Fibroblast of upper back skin (primary cell): Measurements from ENCODE around the gene TM7SF3.
"Not testable (repeated sequence)": the region's sequence is repeated elsewhere in the genome, so short reads cannot be mapped to it uniquely, and the experiment has no call there.

ENCODE experiments used
- DNase-seq: peaks from one replicate; pipeline ENCODE4 v3.0.0-alpha.2; 2013

The TM7SF3 gene

DNA sequence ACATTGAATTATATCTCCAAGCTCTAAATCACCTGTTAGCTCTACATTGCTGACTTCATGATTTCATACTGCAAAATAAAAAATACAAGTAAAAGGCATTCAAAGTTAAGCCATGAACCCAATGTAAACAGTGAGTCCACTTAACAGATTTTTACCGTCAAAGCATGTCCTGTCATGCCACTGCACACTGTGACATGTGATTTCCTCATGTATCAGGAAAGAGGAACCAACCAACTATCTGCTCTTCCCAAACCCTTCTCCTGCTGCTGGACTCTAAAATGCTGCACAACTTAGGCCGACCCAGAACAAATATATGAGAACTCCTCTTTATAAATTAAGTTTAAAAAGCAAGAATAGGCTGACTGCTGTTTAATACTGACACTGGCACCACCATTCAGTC lies 37.5 kb downstream of the TM7SF3 start:
- no peak for DNase-seq

DNA sequence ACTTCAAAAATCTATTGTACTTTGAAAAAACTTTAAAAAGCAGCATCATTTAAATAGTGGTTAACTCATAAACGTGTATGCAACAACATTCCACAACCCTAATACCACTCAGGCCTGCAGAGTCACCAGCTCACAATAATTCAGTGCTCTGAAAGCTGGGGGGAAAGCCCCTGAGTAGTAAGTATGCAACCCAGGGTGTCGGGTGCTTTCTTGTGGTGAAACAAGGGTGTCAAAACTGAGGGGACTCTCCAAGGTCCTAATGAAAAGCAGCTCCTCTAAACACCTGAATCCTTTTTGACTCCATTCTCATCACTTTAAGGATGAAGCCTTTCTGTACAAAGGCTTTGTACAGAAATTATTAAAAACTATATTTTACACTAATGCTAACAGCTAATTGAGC lies 42.2 kb downstream of the TM7SF3 start:
- DNase-seq: no peak

DNA sequence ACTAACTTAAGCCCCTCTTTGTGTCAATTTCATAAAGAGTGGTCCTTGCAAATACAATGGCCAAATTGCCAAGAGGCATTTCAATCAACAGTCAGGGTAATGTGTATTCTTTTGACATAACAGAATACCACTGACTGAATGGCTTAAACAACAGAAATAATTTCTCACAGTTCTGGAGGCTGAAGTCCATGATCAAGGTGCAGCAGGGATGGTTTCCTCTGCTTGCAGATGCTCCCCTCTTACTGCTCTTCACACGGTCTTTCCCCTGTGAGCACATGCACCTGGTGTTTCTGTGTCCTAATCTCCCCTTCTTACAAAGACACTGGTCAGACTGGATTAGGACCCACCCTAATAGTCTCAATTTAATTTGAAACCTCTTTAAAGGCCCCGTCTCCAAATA lies 44.0 kb downstream of the TM7SF3 start:
- DNase-seq: no peak

DNA sequence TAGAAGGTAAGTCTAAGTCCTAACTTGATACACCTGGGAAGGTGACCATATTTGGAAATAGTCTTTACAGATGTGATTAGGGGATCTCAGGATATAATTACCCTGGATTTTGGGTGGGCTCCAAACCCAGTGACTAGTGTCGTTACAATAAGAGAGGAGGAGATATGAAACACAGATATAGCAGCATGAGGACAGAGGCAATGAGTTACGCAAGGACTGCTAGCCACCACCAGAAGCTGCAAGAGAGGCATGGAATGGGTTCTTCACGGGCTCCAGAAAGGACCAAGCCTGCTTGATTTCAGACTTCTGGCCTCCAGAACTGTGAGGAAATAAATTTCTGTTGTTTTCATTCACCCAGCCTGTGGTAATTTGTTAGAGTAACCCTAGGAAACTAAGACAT lies 47.3 kb downstream of the TM7SF3 start:
- no peak for DNase-seq

DNA sequence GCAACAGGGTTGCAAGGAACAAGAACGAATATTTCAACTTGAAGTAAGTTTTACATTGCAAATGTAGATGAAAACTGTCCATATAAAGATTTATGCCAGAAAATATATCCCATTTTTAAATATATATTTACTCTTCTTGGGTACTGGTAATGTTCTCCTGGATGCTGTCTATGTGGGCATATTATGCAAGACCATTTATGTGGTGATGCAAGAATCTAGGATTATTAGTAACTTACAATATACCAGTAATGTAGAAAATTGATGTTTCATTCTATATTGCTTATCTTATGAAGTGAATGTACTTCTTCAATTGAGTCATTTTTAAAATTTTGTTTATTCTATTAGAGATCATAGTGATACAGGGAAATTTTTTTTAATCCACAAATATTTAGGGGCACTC lies 50.8 kb downstream of the TM7SF3 start:
- peak; percentile 17 for DNase-seq

DNA sequence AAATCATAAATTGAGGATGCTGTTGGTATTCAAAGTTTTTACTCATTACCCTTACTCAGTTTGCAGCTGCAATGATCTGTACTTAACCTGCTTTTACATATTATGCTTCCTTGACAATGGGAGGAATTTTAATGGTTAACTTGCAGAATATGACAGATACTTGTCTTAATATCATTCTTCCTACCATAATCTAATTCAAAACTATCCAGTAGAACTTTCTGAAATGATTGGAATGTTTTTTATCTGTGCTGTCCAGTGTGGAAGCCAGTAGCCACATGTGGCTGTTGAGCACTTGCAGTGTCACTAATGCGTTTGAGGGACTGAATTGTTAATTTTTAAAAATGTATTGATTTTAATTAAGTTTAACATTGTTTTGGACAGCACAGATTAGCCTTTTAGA lies 52.4 kb downstream of the TM7SF3 start:
- DNase-seq: no peak

DNA sequence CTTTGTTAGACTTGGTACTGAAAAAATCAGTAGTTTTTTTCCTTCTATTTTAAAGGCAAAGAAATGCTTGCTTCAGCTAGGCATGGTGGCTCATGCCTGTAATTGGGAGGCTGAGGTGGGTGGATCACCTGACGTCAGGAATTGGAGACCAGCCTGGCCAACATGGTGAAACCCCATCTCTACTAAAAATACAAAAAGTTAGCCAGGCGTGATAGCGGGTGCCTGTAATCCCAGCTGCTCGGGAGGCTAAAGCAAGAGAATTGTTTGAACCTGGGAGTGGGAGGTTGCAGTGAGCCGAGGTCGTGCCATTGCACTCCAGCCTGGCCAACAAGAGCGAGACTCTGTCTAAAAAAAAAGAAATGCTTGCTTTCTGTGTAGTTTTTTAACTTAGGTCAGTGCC lies 52.8 kb downstream of the TM7SF3 start:
- DNase-seq: not testable (repeated sequence)

DNA sequence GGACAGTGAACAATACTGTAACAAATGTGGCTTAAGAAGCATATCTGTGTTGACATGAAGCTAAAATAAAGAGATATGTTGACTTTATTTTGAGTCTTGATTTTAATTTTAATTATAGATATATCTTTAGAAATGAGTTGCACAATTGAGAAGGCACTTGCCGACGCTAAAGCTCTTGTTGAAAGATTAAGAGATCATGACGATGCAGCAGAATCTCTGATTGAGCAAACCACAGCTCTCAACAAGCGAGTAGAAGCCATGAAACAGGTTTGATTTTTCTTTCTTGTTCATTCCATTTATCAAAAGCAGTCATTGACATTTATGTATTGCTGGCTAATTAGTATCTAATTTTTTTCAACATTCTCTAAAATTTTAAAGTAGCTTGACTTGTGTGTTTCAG lies 60.2 kb downstream of the TM7SF3 start:
- DNase-seq: no peak

DNA sequence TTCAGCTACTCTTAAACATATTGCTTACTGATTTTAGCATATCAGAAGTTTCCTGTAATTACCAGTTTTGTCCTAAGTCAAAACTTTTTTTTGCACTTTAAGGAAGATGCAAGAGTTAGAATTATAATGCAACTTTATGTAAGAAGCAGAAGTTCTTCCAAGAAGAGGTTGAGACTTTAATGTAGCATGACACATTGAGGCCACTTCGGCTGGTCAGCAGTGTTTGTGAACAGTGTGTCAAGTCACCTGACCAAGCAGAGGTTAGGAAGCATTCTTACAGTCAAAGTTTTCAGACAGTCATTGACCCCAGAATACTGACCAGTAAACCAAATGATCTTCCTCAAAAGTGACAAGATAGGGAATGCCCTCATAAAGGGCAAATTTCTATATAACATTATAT lies 60.7 kb downstream of the TM7SF3 start:
- peak; percentile 12 for DNase-seq

DNA sequence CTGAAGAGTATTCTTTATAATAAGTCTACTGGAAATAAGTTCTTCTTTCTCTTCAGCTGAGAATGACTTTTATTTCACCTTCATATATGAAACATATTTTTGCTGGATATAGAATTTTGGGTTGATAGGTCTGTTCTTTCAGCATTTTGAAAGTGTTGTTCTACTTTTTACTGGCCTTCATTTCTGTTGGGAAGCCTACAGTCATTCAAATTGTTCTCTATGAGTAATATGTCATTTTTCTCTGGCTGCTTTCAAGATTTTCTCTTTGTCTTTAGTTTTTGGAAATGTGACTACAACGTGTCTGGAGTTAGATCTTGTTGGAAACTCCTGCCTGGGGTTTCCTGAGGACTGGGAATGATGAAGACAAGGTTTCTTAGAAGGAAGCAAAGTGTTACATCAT lies 65.9 kb downstream of the TM7SF3 start:
- no peak for DNase-seq

DNA sequence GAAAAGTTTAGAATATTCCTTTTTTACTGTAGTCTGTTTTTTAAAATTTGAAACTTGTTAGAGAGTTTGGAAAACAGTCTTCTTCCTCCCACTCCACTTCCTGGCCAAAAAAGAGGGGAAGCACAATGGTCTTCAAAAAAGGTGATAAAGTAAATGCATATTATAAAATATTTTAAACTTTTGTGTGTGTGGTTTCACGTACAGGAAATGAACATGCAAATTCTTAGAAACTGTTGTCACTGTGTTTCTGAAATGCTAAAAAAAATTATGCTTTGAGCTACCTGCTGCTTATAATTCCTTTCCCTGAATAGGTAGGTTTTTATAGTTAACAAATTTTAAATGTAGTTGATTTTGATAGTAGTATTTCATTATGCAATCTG lies 73.0 kb downstream of the TM7SF3 start:
- no peak for DNase-seq

DNA sequence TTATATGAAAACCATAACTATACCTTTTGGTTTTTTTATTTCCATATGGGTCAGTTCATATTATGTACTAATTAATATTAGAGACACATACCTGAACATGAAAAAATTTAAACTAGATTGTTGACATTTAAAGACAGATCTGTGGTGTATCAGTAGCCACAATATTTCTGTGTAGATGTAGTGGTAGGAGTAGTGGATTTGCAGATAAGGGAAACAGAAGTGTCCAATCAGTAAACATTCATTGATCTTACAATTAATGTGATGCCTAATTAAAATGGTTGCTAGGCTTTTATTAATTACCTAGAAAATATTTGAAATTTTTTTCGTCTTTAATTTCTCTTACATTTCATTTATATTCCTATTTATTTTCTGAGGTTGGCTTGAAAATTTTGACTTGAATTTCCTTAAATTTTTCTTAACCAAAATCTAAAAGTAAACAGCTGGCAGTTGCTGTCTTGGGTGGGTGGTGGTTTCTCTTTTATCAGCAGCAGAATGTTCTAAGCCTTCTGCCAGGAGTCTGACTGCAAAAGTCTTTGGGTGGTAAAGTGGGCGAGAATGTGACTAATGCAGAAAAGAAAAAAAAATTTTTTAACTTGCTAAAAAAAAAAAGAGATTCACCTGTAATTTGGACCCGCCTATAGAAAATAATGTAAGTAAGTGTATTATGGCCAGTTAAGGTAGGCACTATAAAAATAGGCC lies 73.5 kb downstream of the TM7SF3 start:
- DNase-seq: no peak

DNA sequence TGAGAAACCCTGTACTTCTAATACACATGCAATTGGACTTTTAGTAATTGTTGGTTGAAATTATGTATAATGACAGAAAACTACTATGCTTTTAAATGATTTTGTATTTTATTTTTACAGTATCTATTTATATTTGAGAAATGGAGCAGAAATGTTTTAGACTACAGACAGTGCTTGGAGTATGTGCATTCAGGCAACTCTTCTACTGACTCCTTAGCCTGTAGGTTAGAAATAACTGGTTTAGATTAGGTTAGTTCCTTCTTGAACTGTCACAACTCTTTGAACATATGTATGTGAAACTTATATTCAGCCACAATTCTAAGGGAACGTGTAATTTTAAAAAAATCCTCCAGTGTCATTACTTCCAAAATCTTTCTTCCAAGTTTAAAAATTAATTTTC lies 74.2 kb downstream of the TM7SF3 start:
- no peak for DNase-seq

DNA sequence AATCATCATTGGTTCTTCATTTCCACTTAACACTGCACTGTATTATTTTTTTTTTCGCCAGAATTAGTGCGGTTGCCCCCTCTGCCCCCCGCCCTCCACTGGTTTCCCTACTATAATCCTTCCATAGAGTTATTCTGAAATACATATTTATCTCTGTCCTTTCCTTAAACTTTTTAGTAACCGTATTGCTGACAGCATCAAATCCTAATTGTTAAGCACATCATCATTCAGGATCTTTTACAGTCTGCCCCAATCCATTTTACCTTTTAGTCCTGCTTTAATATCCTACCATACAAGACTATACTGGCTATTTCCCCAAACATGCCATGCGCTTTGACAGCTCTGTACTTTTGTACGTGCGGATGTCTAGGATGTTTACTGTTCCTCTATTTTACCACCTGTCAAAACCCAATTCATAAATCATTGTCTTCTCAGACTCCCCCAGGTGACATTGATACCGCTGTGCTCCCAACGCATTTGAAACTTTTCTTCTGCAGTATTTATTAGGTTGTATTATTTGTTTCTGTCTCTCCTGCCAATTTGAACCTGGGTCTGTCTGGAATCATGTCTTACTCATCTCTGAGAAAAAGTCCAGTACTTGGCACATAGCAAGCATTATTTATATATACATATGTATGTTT lies 74.9 kb downstream of the TM7SF3 start:
- DNase-seq: no peak

DNA sequence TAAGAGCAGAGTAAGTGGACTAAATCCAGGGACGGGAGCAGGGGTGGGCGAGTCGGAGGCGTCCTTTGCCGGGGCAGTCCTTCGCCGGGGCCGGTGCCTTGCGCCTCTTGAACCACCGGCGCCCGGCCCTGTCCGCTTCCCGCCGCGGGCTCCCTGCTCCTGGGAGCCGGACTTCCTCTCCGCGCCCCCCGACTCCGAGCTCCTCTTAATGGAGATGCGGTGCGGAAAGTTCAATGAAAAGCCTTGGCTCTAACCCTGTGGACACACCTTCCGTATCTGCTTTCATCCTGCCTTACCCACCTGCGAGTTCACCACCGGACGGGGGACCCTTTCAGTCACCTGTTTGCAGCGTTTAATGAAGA lies 75.5 kb downstream of the TM7SF3 start:
- DNase-seq: no peak

DNA sequence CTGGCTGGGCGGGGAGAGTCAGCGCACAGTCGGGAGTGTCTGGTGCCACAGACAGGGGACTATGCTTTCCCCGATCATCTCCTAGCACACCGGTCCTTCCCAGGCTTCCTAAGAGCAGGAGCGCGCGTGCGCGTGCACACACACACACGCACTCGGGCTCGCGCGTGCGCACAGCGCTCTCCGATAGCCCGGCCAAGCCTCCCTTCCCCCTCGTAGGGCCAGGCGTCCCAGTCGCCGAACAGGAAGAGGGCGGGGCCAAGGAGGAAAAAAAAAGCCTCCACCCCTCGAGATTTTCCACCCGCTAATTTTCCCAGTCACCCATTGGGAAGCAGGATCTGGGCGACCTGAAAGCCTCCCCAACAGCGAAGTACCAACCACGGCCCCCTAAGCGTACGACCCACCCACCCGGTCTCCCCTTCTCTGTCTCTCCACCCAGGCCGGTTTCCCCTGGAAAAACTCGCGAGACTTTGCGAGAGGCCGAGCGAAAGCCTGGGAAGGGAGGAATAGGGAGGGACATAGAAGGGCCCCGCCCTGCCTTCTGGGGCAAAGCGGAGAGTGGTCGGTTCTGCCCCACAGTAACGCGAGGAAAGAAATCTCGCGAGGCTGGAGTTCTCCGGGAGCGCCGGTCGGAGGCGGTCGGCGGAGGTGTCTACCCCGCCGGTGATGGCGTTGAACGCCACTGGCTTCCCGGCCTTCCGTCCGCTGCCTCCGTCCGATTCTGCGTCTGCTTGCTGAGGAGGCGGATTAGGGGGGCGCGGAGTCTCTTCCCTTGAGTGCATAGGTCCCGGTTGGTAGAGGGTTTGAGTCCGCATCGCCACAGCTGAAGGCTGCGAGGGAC lies 76.1 kb downstream of the TM7SF3 start, which contains the start of the genes FGFR1OP2 and INTS13:
TSS of gene FGFR1OP2 (plus strand) at position 608 of the 838 bp plus-strand sequence. CDS start 15,689 bp downstream, outside the sequence.
TSS of gene INTS13 (minus strand) at position 119 of the 838 bp plus-strand sequence. CDS start 1,178 bp downstream, outside the sequence.
- DNase-seq: peak; percentile 99

DNA sequence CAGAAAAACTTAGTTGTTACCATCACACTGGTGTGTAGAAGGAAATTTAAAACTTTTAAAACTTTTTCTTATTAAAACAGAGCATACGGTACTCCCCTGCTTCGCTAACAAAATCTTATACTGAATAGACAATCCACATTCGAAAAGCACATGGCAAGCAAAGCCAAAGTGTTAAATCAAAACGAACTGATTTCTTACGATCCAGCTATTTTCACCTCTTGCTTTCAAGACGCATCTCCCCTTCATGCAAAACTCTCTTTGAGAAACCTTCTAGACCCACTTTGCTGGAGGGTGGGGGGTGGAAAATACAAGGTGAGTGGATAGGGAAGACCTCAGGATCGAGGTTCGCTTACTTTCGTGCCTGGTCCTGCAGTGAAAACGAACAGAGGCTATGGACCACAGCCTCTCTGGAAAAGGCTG lies 76.7 kb downstream of the TM7SF3 start:
- DNase-seq: no peak

DNA sequence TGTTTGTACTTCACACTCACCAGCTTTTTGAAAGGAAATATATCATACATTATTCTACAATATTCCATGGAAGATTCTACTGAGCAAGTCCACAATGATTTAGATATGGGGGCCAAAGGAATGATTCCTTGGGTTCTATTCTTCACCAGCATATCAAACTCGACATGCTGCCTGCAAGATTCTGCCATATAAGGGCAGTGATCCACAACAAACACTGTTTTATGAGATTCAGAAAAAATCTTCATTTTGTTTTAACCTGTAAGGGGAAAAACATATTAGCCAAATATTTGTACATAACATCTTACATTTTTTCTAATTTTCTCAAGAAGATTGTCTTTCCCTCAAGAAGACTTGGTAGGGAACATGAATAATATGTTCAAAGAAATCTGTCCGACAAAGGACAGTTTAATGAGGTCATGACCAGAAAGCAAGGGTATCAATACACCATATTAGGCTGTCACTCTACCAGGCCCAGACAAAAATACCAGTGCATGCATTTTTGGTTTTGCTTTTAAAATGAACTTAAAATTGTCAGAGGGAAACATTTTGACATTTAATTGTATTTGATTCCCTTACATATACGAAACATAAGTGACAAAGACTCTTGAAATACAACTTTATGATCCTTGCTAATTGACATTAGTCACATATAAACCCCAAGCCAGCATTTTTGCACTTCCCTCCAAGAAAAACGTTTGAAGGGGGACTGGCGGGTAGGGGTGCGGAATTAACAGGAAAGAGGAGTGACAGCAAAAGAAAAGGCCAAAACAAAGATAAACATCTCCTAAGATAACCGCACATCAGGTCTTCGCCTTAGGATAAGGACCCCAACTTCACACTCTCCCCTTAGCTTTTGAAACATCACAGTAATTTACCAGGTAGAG lies 77.4 kb downstream of the TM7SF3 start:
- no peak for DNase-seq

DNA sequence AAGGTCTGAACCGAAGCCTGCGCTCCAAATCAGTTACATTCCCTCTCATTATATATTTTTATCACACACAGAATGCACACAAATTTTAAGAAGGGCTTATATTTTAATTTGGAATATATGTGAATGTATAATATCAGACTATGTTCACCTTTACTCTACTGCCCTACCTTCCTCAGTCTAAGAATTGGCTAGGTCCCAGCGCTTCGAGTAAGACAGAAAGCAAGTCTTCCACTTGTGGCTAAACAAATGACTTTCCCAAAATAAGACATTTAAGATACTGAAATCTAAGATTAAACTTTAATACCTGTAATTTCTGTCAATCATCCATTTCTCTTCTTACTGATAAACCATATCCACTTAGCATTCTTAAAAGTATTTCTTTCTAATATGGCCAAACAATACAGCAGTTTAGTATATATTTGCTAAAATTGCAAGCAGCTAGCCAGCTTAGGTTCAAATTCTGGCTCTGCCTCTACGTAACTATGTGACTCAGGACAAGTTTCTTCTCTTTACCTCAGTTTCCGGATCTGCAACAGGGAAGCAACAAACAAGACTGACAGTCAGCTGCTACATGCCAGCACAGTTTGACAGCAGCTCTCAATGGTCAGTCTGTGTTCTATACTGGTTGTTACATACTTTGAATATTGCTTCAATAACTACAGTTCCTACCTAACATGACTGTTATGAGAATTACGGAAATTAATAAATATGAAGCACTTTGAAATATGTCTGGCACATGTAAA lies 78.4 kb downstream of the TM7SF3 start:
- no peak for DNase-seq

DNA sequence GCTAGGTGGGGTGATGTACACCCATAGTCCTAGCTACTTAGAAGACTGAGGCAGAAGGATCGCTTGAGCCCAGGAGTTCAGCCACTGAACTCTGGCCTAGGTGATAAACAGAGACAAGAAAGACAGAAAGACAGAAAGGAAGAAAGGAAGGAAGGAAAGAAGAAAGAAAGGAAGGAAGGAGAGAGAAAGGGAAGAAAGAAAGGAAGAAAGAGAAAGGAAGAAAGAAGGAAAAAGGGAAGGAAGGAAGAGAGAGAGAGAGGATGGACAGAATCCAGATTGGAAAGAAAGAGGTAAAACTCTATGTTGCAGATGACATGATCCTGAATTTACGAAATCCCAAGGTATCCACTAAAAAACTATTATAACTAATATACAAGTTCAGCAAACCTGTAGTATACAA lies 84.6 kb downstream of the TM7SF3 start:
- no peak for DNase-seq

DNA sequence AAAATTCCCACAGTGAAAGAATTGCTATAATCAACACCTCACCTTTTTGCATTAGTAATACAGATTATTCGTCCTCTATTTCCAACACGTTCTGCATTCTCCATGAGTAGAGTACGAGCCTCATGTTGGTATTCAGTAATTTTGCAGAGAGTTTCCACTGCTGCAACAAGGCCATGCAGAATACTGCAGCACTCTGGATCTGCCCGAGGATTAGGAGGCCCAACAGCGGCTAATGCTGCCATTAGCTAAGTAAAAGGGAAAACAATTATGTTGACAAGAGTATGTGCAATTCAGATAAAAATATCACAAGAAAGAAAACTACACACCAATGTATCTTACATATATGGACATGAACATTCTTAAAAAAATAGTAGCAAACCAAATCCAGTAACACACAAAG lies 85.5 kb downstream of the TM7SF3 start:
- no peak for DNase-seq
